HG02943 (cell line): ENCODE data around the gene IGFBPL1.

ENCODE experiments used
- ATAC-seq: cut with Tn5 transposase; IDR thresholded peaks from one replicate; pipeline ENCODE4 v1.9.1; 2021; ENCODE audit warnings: mild to moderate bottlenecking, low read depth, moderate library complexity; ENCODE audit not compliant: unreplicated experiment

IGFBPL1 gene

GRCh38 chr9:38358390-38359296 lies 65.6 kb downstream of the IGFBPL1 start:
- no peak for ATAC-seq

GRCh38 chr9:38357350-38358114 lies 66.7 kb downstream of the IGFBPL1 start:
- no peak for ATAC-seq

- no peak for ATAC-seq
Observed at GRCh38 chr9:38356851-38357250, 67.4 kb downstream of the IGFBPL1 start.
